ENCODE results near the gene CCR5AS.

Gene CCR5AS

GRCh38 chr3:46365041-46365440 lies 41.8 kb downstream of the CCR5AS start:
- Histone ChIP-seq H3K79me2 (ENCODE audit: insufficient read depth, low read length) (no peaks in the 10 kb centered on the region), H3K23me2 (ENCODE audit: insufficient read length, low read depth, low read length, poor library complexity, severe bottlenecking) (no peaks in the 10 kb centered on the region), H2BK120ac (ENCODE audit: low read depth, low read length, poor library complexity, severe bottlenecking) (no peak overlapping the region), H3K14ac (ENCODE audit: insufficient read depth, low read length) (no peak overlapping the region), H4K20me1 (ENCODE audit: control insufficient read depth, insufficient read depth, insufficient read length) (no peaks in the 10 kb centered on the region), H2BK12ac (ENCODE audit: insufficient read length, low read depth, low read length) (no peak overlapping the region), H3K4me2 (ENCODE audit: insufficient read depth, insufficient read length, low read length) (no peak overlapping the region), H3K79me1 (ENCODE audit: insufficient read depth, low read depth, low read length, poor library complexity, severe bottlenecking) (no peaks in the 10 kb centered on the region), H3K4me1 (ENCODE audit: insufficient read depth, low read length) (no peaks in the 10 kb centered on the region; the same call in 1 of the 2 replicates), H2BK5ac (ENCODE audit: insufficient read length, low read length) (no peak overlapping the region), H2BK20ac (ENCODE audit: low read depth, low read length, poor library complexity, severe bottlenecking) (no peak overlapping the region), H3K27me3 (ENCODE audit: insufficient read depth, low read length) (no peaks in the 10 kb centered on the region), H3K56ac (ENCODE audit: insufficient read length, low read depth, low read length) (no peak overlapping the region), H3K9me3 (ENCODE audit: control insufficient read depth, low read depth, low read length) (no peaks in the 10 kb centered on the region), H3K18ac (ENCODE audit: insufficient read length, low read depth, low read length) (no peak overlapping the region), H2AK5ac (ENCODE audit: insufficient read length, low read length) (no peak overlapping the region), H3T11ph (ENCODE audit: low read length) (no peak overlapping the region), H3K4ac (ENCODE audit: low read depth, low read length) (no peak overlapping the region), H3K27ac (ENCODE audit: insufficient read length, low read depth, low read length) (no peak overlapping the region), H4K5ac (ENCODE audit: insufficient read length, low read depth, low read length) (no peak overlapping the region), H4K91ac (ENCODE audit: insufficient read length, low read depth, low read length) (no peak overlapping the region), H3K23ac (ENCODE audit: insufficient read length, low read depth, low read length) (no peak overlapping the region), H4K8ac (replicated peaks; ENCODE audit: insufficient read length, low read depth, low read length) (no peak overlapping the region), H2BK15ac (ENCODE audit: low read depth, low read length) (no peak overlapping the region), H3K9ac (ENCODE audit: extremely low read depth, insufficient read length, low read length) (no peak overlapping the region), H2AFZ (ENCODE audit: low read length) (no peak overlapping the region)
- Mint-ChIP-seq H3K36me3 (ENCODE audit: insufficient read depth in 1 of 3, low read depth in 3 of 3) (no peaks in the 10 kb centered on the region), H3K27me3 (ENCODE audit: low read depth) (peaks cover 8% of the 10 kb centered on the region), H3K9me3 (no peaks in the 10 kb centered on the region), H3K27ac (no peak overlapping the region), H3K4me1 (no peaks in the 10 kb centered on the region; a peak in 1 of 4 replicates), H3K4me3 (no peak overlapping the region)
- TF ChIP-seq CTCF (conservative IDR thresholded peaks at IDR 0.05), result no peak
- WGBS (ENCODE audit: extremely low coverage, insufficient read length, low lambda C conversion rate), result no CpG with 5 or more reads among the region's 4 CpGs
- DNase-seq, result no peak
